ENCODE measurements around the gene TMUB1.

The TMUB1 gene

GRCh38 chr7:151032936-151033863, 50.1 kb downstream of the TMUB1 start:
- no peak overlapping the region for H3K4me3 ChIP-seq (ENCODE audit: low read depth, low read length)

More at GRCh38 chr7:151032936-151033863, 50.1 kb downstream of the TMUB1 start:
- Histone ChIP-seq H3K9me3 (ENCODE audit: control insufficient read depth, insufficient read depth, low read depth, low read length) (no peaks in the 10 kb centered on the region), H3K4me1 (ENCODE audit: control insufficient read depth, insufficient read depth, low read length) (peaks cover 2% of the 10 kb centered on the region; the same call in 1 of the 2 replicates), H3K36me3 (ENCODE audit: control insufficient read depth, insufficient read depth, low read length) (peaks cover 33% of the 10 kb centered on the region), H3K27me3 (ENCODE audit: control insufficient read depth, insufficient read depth, low read length) (no peaks in the 10 kb centered on the region), H3K9ac (ENCODE audit: low read length) (no peak overlapping the region), H3K27ac (ENCODE audit: low read depth, low read length) (no peak overlapping the region)

Measured in HUES6 (cell line).